Body of pancreas (tissue), 4 donors: ENCODE data around the gene CCNT2. TPM values are rescaled to one million over a fixed set of nuclear protein-coding genes. Genes with fewer than 3 reads are reported as not detected.

Source experiments
- ATAC-seq: fragments of 150-250 bp; one replicate; pipeline ENCODE4 v1.9.1; 2016
- DNase-seq, 4 donors: peaks; one replicate each; pipeline ENCODE4 v3.0.0-alpha.2; 2019
- H3K27ac ChIP-seq, 4 donors: fragments of 200-600 bp; sonication (generic); 1 replicate in 3 of 4; 2 replicates in 1 of 4; pipeline versions ENCODE4 v1.5.1 to v1.6.1; 2016 to 2019; ENCODE audit warnings: mild to moderate bottlenecking in 1 of 4, mixed read lengths in 1 of 4, moderate library complexity in 1 of 4
- H3K27me3 ChIP-seq, 2 donors: fragments of 200-600 bp; sonication (generic); one replicate each; pipeline ENCODE4 v1.6.0; 2016; ENCODE audit warnings: mild to moderate bottlenecking in 1 of 2
- H3K36me3 ChIP-seq, 2 donors: fragments of 200-600 bp; sonication (generic); replicated peaks in 1 of 2; 2 replicates each; pipeline ENCODE4 v1.5.1; 2016; ENCODE audit warnings: low read depth in 2 of 2; ENCODE audit not compliant: insufficient read depth in 1 of 2
- H3K4me1 ChIP-seq: fragments of 200-600 bp; sonication (generic); one replicate; pipeline ENCODE4 v1.6.0; 2016
- H3K4me3 ChIP-seq, 2 donors: fragments of 200-600 bp; sonication (generic); 1 replicate in 1 of 2; 2 replicates in 1 of 2; pipeline ENCODE4 v1.5.1; 2016 to 2019
- H3K9me3 ChIP-seq, 3 donors: fragments of 200-600 bp; sonication (generic); 1 replicate in 2 of 3; 2 replicates in 1 of 3; pipeline ENCODE4 v1.5.1; 2016
- POLR2A ChIP-seq, 3 donors: fragments of 450-650 bp; IDR thresholded peaks; one replicate each; pipeline ENCODE4 v1.6.1; 2016; ENCODE audit warnings: antibody characterized with exemption in 3 of 3, mild to moderate bottlenecking in 2 of 3
- WGBS, 2 donors: methylation state at CpG; one replicate each; pipeline ENCODE4 v1.1.5; 2017; 5-methylcytosine and 5-hydroxymethylcytosine counted together
- intact Hi-C: fragments of 100-400 bp; cut with DNase I; formaldehyde crosslinking; loops from one replicate; pipeline ENCODE4 v1.15.1; 2023
- total RNA-seq, 2 donors: library from RNA; depleted of rRNA; stranded (reverse); fragments of >200 nt; gene quantifications; one replicate each; pipeline ENCODE4 v1.1.0, GENCODE V29; 2016
- TF ChIP-seq, protein P1 (sequence below), 7 experiments: fragments of 450-650 bp in 4 of 7; fragments of 200-600 bp in 3 of 7; sonication (generic) in 3 of 7; IDR thresholded peaks; one replicate each; pipeline ENCODE4 v1.5.1; 2016 to 2019; ENCODE audit warnings: antibody characterized with exemption in 7 of 7

Gene CCNT2
- total RNA-seq, 2 donors from 2014 or later, result 19.1 to 32.7 TPM

GRCh38 chr2:135004005-135004746 lies 85.6 kb downstream of the CCNT2 start:
- no peaks in the 10 kb centered on the region for H3K36me3 ChIP-seq
- peaks cover 7% of the 10 kb centered on the region for H3K4me1 ChIP-seq
- no peak overlapping the region for H3K4me3 ChIP-seq
- H3K27me3 ChIP-seq, result peaks cover 0 to 5% of the 10 kb centered on the region in 2 donors
- 10% methylated on average over 15 to 17 of the region's 17 CpGs for WGBS, 2 donors
- intact Hi-C loops, result no loop called here
- no peak for TF ChIP-seq POLR2A (IDR thresholded peaks at IDR 0.05)
- TF ChIP-seq, protein P1, sequence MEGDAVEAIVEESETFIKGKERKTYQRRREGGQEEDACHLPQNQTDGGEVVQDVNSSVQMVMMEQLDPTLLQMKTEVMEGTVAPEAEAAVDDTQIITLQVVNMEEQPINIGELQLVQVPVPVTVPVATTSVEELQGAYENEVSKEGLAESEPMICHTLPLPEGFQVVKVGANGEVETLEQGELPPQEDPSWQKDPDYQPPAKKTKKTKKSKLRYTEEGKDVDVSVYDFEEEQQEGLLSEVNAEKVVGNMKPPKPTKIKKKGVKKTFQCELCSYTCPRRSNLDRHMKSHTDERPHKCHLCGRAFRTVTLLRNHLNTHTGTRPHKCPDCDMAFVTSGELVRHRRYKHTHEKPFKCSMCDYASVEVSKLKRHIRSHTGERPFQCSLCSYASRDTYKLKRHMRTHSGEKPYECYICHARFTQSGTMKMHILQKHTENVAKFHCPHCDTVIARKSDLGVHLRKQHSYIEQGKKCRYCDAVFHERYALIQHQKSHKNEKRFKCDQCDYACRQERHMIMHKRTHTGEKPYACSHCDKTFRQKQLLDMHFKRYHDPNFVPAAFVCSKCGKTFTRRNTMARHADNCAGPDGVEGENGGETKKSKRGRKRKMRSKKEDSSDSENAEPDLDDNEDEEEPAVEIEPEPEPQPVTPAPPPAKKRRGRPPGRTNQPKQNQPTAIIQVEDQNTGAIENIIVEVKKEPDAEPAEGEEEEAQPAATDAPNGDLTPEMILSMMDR (IDR thresholded peaks at IDR 0.05), result peak; percentile 86 to 97 (median 90)
- peak; percentile 92 for ATAC-seq
- no peaks in the 10 kb centered on the region for H3K9me3 ChIP-seq
- H3K27ac ChIP-seq, result no peak overlapping the region
- DNase-seq, result peak; percentile 74 to 79 (median 76)

DNA sequence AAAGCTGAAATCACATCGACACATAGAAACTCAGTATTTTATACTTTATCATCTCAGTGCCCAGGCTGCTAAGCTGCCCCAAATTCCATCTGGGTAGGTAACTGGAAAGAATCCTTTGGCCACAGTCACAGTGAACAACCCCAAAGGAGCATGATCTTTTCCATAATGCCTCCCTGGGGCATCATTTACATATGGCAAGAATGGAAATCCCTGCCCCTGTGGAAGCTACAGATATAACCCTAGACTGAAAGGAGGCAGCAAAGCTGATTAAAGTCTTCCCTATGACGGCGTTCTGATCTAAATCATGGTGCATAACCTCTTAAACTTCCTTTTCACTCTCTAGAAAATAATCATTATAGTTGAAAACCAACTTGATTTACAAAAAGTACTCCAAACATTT lies 87.1 kb downstream of the CCNT2 start:
- intact Hi-C loops, result loop anchor here (5.0 kb wide), 1 partner anchor 707 kb away; no protein-coding TSS in a partner anchor
- peaks cover 0 to 5% of the 10 kb centered on the region in 2 donors for H3K27me3 ChIP-seq
- no peak overlapping the region for H3K27ac ChIP-seq
- TF ChIP-seq POLR2A (IDR thresholded peaks at IDR 0.05), result no peak
- TF ChIP-seq, protein P1 (IDR thresholded peaks at IDR 0.05), result no peak
- ATAC-seq, result no peak
- peaks cover 7% of the 10 kb centered on the region for H3K4me1 ChIP-seq
- no peaks in the 10 kb centered on the region for H3K9me3 ChIP-seq
- WGBS, 2 donors, result 64 to 74% methylated on average over 3 of the region's 3 CpGs
- H3K4me3 ChIP-seq, result no peak overlapping the region
- no peak for DNase-seq
- no peaks in the 10 kb centered on the region for H3K36me3 ChIP-seq

Other genes with a start within 250 kb of the CCNT2 start
- gene TMEM163, start 199.8 kb upstream of the CCNT2 start, total RNA-seq, result 10 to 100 TPM; 16.2 to 27.5 TPM
- under 1 TPM in 1 of 2 donors, not detected in 1; 0.52 TPM for gene ACMSD, start 80.2 kb upstream of the CCNT2 start, total RNA-seq
- gene MAP3K19, start 128.6 kb downstream of the CCNT2 start, total RNA-seq, result not detected
- 10 to 100 TPM; 29.3 to 39.2 TPM for gene RAB3GAP1, start 133.5 kb downstream of the CCNT2 start, total RNA-seq